HepG2 (cell line): ENCODE data around the gene LYSET. TPM values are rescaled to one million over a fixed set of nuclear protein-coding genes. Genes with fewer than 3 reads are reported as not detected.
A peak's percentile ranks its signal among the peaks of the same experiment; 100 is the strongest.

Source experiments
- ATAC-seq: fragments of 200-7000 bp; cut with Tn5 transposase; 3 replicates; pipeline ENCODE4 v1.9.1; 2020; ENCODE audit warnings: mild to moderate bottlenecking, moderate library complexity
- BruUV-seq: library from RNA; stranded (reverse); fragments of 400-500 nt; replicated peaks from 2 replicates; lab custom pipeline; 2021; lab: Mats Ljungman, UMichigan
- CTCF ChIA-PET: fragments of 300-600 bp; formaldehyde crosslinking; extraction: SDS; loops from one replicate; lab custom pipeline; 2021; ENCODE audit warnings: low total read pairs, inconsistent platforms, low intra/inter-chr PET ratio; lab: Yijun Ruan, JAX
- POLR2A ChIA-PET: fragments of 350-600 bp; sonication (Branson Sonifier 250); formaldehyde crosslinking; loops from one replicate; lab custom pipeline; 2020; ENCODE audit warnings: antibody characterized with exemption, inconsistent platforms; lab: Yijun Ruan, JAX
- DNase-seq: peaks from one replicate; pipeline ENCODE4 v3.0.0-alpha.2; 2015; ENCODE audit warnings: low spot score
- FAIRE-seq: peaks from 3 replicates; lab custom pipeline; 2011; peaks lifted over from hg19 to GRCh38; lab: Jason Lieb, UNC
- H2AFZ ChIP-seq: one replicate; pipeline ENCODE4 v1.6.1; 2011; ENCODE audit warnings: low read length, inconsistent platforms
- H3K27ac ChIP-seq: fragments of 300-600 bp; 3 replicates; pipeline ENCODE4 v1.8.0; 2011; ENCODE audit warnings: mixed run types, mild to moderate bottlenecking, mixed read lengths, low read length, inconsistent platforms; ENCODE audit not compliant: insufficient read depth; ENCODE audit errors: extremely low read length
- H3K27me3 ChIP-seq, 2 experiments: fragments of 200-600 bp in 1 of 2; 2 replicates in 1 of 2; 3 replicates in 1 of 2; pipeline versions ENCODE4 v1.6.0 to v1.8.0; 2011; ENCODE audit warnings: low read length in 2 of 2, mild to moderate bottlenecking in 2 of 2, moderate library complexity in 2 of 2, inconsistent platforms in 1 of 2; ENCODE audit not compliant: insufficient read depth in 2 of 2, control insufficient read depth in 1 of 2
- H3K36me3 ChIP-seq, 2 experiments: fragments of 200-600 bp in 1 of 2; replicated peaks in 1 of 2; 2 replicates in 1 of 2; 3 replicates in 1 of 2; pipeline versions ENCODE4 v1.5.1 to v1.8.0; 2011; ENCODE audit warnings: low read length in 2 of 2, inconsistent platforms in 1 of 2; ENCODE audit not compliant: insufficient read depth in 2 of 2, control insufficient read depth in 1 of 2
- H3K4me1 ChIP-seq: 2 replicates; pipeline ENCODE4 v1.5.1; 2012; ENCODE audit warnings: low read length, inconsistent platforms; ENCODE audit not compliant: insufficient read depth
- H3K4me2 ChIP-seq: 2 replicates; pipeline ENCODE4 v1.6.0; 2011; ENCODE audit warnings: low read depth, low read length, inconsistent platforms
- H3K4me3 ChIP-seq, 3 experiments: fragments of 200-600 bp in 1 of 3; sonication (generic), shearing (Covaris generic) in 1 of 3; replicated peaks in 1 of 3; 2 replicates each; pipeline ENCODE4 v1.5.1; 2011 to 2016; ENCODE audit warnings: low read length in 3 of 3, inconsistent platforms in 2 of 3, low read depth in 2 of 3, mild to moderate bottlenecking in 2 of 3, control low read depth in 1 of 3, mixed read lengths in 1 of 3; ENCODE audit not compliant: insufficient read depth in 1 of 3
- H3K79me2 ChIP-seq: one replicate; pipeline ENCODE4 v1.6.1; 2011; ENCODE audit warnings: low read length, inconsistent platforms; ENCODE audit not compliant: insufficient read depth
- H3K9ac ChIP-seq: 2 replicates; pipeline ENCODE4 v1.6.0; 2011; ENCODE audit warnings: mild to moderate bottlenecking, low read depth, low read length, inconsistent platforms; ENCODE audit not compliant: insufficient read depth
- H3K9me3 ChIP-seq: 2 replicates; pipeline ENCODE4 v1.5.1; 2012; ENCODE audit warnings: mild to moderate bottlenecking, low read length
- H4K20me1 ChIP-seq: 2 replicates; pipeline ENCODE4 v1.6.0; 2011; ENCODE audit warnings: inconsistent platforms, mild to moderate bottlenecking, low read length, moderate library complexity; ENCODE audit not compliant: insufficient read depth
- ELF1 ChIP-seq: sonication (generic); formaldehyde crosslinking; IDR thresholded peaks from 2 replicates; pipeline ENCODE4 v1.4.0; 2020; ENCODE audit warnings: missing genetic modification reagents
- FOXM1 ChIP-seq: sonication (generic); formaldehyde crosslinking; IDR thresholded peaks from 2 replicates; pipeline ENCODE4 v1.5.0; 2020; ENCODE audit warnings: missing genetic modification reagents
- GABPA ChIP-seq, 2 experiments: IDR thresholded peaks; 2 replicates each; pipeline ENCODE4 v1.6.1; 2011 to 2016; ENCODE audit warnings: low read depth in 2 of 2, low read length in 1 of 2, missing biosample characterization in 1 of 2, missing genetic modification characterization in 1 of 2
- GABPB1 ChIP-seq: IDR thresholded peaks from 2 replicates; pipeline ENCODE4 v1.6.1; 2016; ENCODE audit warnings: mild to moderate bottlenecking, missing genetic modification reagents, moderate library complexity, missing compliant biosample characterization
- RFXAP ChIP-seq: sonication (generic); formaldehyde crosslinking; IDR thresholded peaks from 2 replicates; pipeline ENCODE4 v1.4.0; 2020; ENCODE audit warnings: missing genetic modification reagents, borderline replicate concordance
- TCF12 ChIP-seq, 2 experiments: fragments of 450-650 bp in 1 of 2; sonication (generic) in 1 of 2; formaldehyde crosslinking in 1 of 2; IDR thresholded peaks; 2 replicates each; pipeline versions ENCODE4 v1.6.1 to v1.8.0; 2017 to 2022; ENCODE audit warnings: antibody characterized with exemption in 1 of 2, mild to moderate bottlenecking in 1 of 2, missing genetic modification reagents in 1 of 2, moderate library complexity in 1 of 2
- TEAD3 ChIP-seq: optimal IDR thresholded peaks from 2 replicates; pipeline ENCODE3; 2016; ENCODE audit warnings: borderline replicate concordance
- TP53 ChIP-seq: sonication (generic); formaldehyde crosslinking; conservative IDR thresholded peaks from 2 replicates; pipeline ENCODE4 v1.4.0; 2020; ENCODE audit warnings: missing genetic modification reagents
- ZBTB44 ChIP-seq: sonication (generic); formaldehyde crosslinking; IDR thresholded peaks from 2 replicates; pipeline ENCODE4 v1.4.0; 2020; ENCODE audit warnings: missing genetic modification reagents
- ZNF143 ChIP-seq: sonication (generic); formaldehyde crosslinking; IDR thresholded peaks from 2 replicates; pipeline ENCODE4 v1.4.0; 2020; ENCODE audit warnings: missing genetic modification reagents
- ZNF569 ChIP-seq: sonication (generic); formaldehyde crosslinking; IDR thresholded peaks from 2 replicates; pipeline ENCODE4 v1.5.0; 2020; ENCODE audit warnings: mild to moderate bottlenecking, missing genetic modification reagents, moderate library complexity, borderline replicate concordance
- ZNF674 ChIP-seq: sonication (generic); formaldehyde crosslinking; IDR thresholded peaks from 2 replicates; pipeline ENCODE4 v1.5.0; 2020; ENCODE audit warnings: low read depth, mild to moderate bottlenecking, missing genetic modification reagents
- ZNF850 ChIP-seq: sonication (generic); formaldehyde crosslinking; conservative IDR thresholded peaks from 2 replicates; pipeline ENCODE4 v1.9.0; 2021; ENCODE audit warnings: mild to moderate bottlenecking, missing genetic modification reagents
- WGBS: methylation state at CpG from one replicate; pipeline ENCODE4 v1.1.6; 2017; ENCODE audit warnings: low lambda C conversion rate; 5-methylcytosine and 5-hydroxymethylcytosine counted together
- in situ Hi-C: cut with HindIII; loops from 2 replicates; pipeline ENCODE4 v1.10.0; 2017; ENCODE audit warnings: low pct_unique_long_range_greater_than_20kb; ENCODE audit not compliant: extremely low pct_ligation_motif_present
- intact Hi-C: fragments of 100-400 bp; cut with micrococcal nuclease; formaldehyde crosslinking; loops from one replicate; pipeline ENCODE4 v1.10.0; 2022; ENCODE audit not compliant: unreplicated experiment
- polyA plus RNA-seq, 8 experiments: library from polyadenylated mRNA; depleted of rRNA in 3 of 8; stranded (reverse) in 7 of 8; unstranded in 1 of 8; fragments of >200 nt; fragmentation: Illumina TruSeq in 4 of 8; extraction: Trizol in 4 of 8; gene quantifications; 2 replicates each; pipeline versions ENCODE4 v1.2.1 to v1.2.3, GENCODE V29; 2011 to 2016; ENCODE audit warnings: low read depth in 4 of 8, missing spikeins in 1 of 8, mixed read lengths in 1 of 8; ENCODE audit not compliant: insufficient read depth in 1 of 8
- total RNA-seq, 5 experiments: library from RNA; depleted of rRNA; stranded (reverse); fragments of >200 nt; fragmentation: Illumina TruSeq; extraction: Trizol; gene quantifications; 2 replicates each; pipeline ENCODE4 v1.2.3, GENCODE V29; 2016; ENCODE audit warnings: low read depth in 1 of 5
- TF ChIP-seq, protein P1 (sequence below): sonication (generic); formaldehyde crosslinking; IDR thresholded peaks from 2 replicates; pipeline ENCODE4 v1.4.0; 2020; ENCODE audit warnings: missing genetic modification reagents
- TF ChIP-seq, protein P2 (sequence below): conservative IDR thresholded peaks from 2 replicates; pipeline ENCODE4 v1.6.1; 2018; ENCODE audit warnings: missing genetic modification reagents
- TF ChIP-seq, protein P3 (sequence below): sonication (generic); formaldehyde crosslinking; conservative IDR thresholded peaks from 2 replicates; pipeline ENCODE4 v1.8.1; 2023; ENCODE audit warnings: missing genetic modification reagents

LYSET gene
- total and polyA plus RNA-seq, 2 of the 13 experiments (the other 11 are each of a cell fraction or from before 2014, with no cell fraction given), result 19.1 to 36.6 TPM

DNA sequence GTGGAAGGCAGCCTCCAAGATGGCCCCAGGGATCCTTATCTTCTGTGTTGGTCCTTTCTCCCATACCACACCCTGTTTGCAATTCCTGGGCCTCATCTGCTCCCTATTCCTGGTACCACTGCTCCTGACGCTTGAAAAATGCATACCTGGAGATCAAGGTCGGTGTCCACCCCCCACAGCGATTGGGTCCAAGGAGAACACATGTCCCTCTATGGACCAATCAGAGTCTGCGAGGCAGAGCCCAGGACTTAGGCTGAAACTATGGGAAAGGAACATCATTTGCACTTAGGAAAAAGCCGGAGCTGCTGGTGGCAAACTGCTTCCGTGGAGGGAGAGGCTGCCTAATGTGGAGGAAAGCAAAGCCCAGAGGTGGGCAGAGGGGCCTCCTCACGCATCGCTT, 36.1 kb upstream of the LYSET start (continued):
- no peak for TF ChIP-seq RFXAP (CRISPR knock-in tag)

DNA sequence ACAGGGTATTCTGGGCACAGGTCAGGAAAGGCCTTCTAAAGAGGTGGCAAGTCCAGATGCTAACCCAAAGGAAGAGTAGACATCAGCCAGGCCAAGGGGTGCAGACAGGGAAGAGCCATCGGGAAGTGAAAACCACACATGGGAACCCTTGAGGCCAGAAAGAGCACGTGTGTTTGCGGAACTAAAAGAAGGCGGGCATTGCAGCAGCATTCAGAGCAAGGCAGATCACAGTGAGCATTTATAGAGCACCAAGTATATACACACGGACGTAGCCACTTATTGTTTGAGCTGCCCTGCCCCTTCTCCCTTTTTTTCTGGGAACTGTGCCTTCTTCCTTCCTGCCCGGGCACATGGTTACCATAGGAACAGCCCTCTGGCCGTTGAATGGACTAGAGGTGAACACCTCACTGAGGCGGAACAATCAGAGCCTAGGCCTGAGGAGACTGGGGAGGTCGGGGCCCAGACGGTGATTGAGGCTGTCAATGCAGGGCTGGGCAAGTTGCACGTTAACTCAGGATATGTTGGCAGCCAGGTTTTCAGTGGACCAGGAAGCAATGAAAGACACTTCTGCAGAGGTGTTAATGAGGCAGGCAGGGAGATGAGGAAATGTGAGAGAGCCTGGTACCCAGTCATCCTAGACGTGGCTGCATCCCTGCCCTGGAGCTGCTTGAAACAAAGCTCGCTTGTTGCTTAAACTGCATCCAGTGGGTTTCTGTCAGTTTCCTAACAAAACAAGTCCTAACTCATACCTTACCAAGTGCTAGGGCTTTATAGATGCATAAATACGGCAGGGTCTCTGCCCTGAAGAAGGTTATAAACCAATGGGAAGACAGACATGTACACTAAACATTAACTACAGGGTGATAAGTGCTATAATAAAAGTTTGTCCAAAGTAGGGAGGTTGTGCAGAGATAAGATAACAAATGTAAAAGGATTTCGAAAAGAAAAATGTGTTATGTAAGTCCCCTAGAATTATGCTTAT, 34.6 kb upstream of the LYSET start:
- Histone ChIP-seq H3K9me3 (no peaks in the 10 kb centered on the region), H3K79me2 (no peaks in the 10 kb centered on the region), H3K27me3 (no peaks in the 10 kb centered on the region), H2AFZ (peak overlapping the region; percentile 32), H3K9ac (peak overlapping the region; percentile 24; the same call in 1 of the 2 replicates), H3K4me1 (peaks cover 65% of the 10 kb centered on the region), H3K36me3 (no peaks in the 10 kb centered on the region), H3K27ac (peak overlapping the region; percentile 16), H4K20me1 (no peaks in the 10 kb centered on the region), H3K4me2 (peak overlapping the region; percentile 73), H3K4me3 (peak overlapping the region; percentile 30 to 54 (median 42); a peak in 3 of 6 replicates)
- ChIA-PET POLR2A (no interaction called here), CTCF (no interaction called here)
- no TSS peak for BruUV-seq
- DNase-seq (peak; percentile 63), FAIRE-seq (peak; percentile 37), ATAC-seq (peak; percentile 94)
- intact Hi-C loops, result no loop called here
- 26% methylated on average over 16 of the region's 16 CpGs for WGBS
- in situ Hi-C loops, result no loop called here
- 0 out of 2 replicates have a peak, but pooled peaks have one; percentile 42 for TF ChIP-seq ELF1 (CRISPR knock-in tag)
- TF ChIP-seq, protein P1, sequence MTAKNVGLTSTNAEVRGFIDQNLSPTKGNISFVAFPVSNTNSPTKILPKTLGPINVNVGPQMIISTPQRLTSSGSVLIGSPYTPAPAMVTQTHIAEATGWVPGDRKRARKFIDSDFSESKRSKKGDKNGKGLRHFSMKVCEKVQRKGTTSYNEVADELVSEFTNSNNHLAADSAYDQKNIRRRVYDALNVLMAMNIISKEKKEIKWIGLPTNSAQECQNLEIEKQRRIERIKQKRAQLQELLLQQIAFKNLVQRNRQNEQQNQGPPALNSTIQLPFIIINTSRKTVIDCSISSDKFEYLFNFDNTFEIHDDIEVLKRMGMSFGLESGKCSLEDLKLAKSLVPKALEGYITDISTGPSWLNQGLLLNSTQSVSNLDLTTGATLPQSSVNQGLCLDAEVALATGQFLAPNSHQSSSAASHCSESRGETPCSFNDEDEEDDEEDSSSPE, result no peak
- TF ChIP-seq, protein P2, sequence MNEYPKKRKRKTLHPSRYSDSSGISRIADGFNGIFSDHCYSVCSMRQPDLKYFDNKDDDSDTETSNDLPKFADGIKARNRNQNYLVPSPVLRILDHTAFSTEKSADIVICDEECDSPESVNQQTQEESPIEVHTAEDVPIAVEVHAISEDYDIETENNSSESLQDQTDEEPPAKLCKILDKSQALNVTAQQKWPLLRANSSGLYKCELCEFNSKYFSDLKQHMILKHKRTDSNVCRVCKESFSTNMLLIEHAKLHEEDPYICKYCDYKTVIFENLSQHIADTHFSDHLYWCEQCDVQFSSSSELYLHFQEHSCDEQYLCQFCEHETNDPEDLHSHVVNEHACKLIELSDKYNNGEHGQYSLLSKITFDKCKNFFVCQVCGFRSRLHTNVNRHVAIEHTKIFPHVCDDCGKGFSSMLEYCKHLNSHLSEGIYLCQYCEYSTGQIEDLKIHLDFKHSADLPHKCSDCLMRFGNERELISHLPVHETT (CRISPR knock-in tag), result no peak
- TF ChIP-seq TCF12 (IDR thresholded peaks at IDR 0.05), result no peak
- TF ChIP-seq TCF12 (CRISPR knock-in tag; IDR thresholded peaks at IDR 0.05), result no peak
- no peak for TF ChIP-seq ZNF143 (CRISPR knock-in tag)
- no peak for TF ChIP-seq ZBTB44 (CRISPR knock-in tag)
- no peak for TF ChIP-seq ZNF850 (CRISPR knock-in tag)
- TF ChIP-seq ZNF674 (CRISPR knock-in tag), result no peak
- TF ChIP-seq, protein P3, sequence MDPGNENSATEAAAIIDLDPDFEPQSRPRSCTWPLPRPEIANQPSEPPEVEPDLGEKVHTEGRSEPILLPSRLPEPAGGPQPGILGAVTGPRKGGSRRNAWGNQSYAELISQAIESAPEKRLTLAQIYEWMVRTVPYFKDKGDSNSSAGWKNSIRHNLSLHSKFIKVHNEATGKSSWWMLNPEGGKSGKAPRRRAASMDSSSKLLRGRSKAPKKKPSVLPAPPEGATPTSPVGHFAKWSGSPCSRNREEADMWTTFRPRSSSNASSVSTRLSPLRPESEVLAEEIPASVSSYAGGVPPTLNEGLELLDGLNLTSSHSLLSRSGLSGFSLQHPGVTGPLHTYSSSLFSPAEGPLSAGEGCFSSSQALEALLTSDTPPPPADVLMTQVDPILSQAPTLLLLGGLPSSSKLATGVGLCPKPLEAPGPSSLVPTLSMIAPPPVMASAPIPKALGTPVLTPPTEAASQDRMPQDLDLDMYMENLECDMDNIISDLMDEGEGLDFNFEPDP (CRISPR knock-in tag), result no peak
- TF ChIP-seq GABPB1 (CRISPR knock-in tag), result no peak
- TF ChIP-seq TP53 (CRISPR knock-in tag), result no peak
- TF ChIP-seq TEAD3 (CRISPR knock-in tag), result no peak
- no peak for TF ChIP-seq FOXM1 (CRISPR knock-in tag)
- TF ChIP-seq GABPA (IDR thresholded peaks at IDR 0.05; ENCODE audit: low read depth, low read length), result no peak
- TF ChIP-seq GABPA (CRISPR knock-in tag; IDR thresholded peaks at IDR 0.05; ENCODE audit: low read depth), result no peak
- TF ChIP-seq ZNF569 (CRISPR knock-in tag), result no peak
